HG03159 (cell line): ENCODE data around the gene SLC24A4.

Experiments used
- ATAC-seq: cut with Tn5 transposase; IDR thresholded peaks from one replicate; pipeline ENCODE4 v1.9.1; 2021; ENCODE audit warnings: mild to moderate bottlenecking, moderate library complexity; ENCODE audit not compliant: unreplicated experiment

SLC24A4 gene

GRCh38 chr14:92433407-92433806 is 110.4 kb downstream of the SLC24A4 start:
- ATAC-seq, result no peak

- ATAC-seq, result no peak
Observed at GRCh38 chr14:92435154-92435553, 112.2 kb downstream of the SLC24A4 start.

GRCh38 chr14:92436115-92436776 is 113.3 kb downstream of the SLC24A4 start:
- no peak for ATAC-seq

GRCh38 chr14:92437309-92437708 is 114.3 kb downstream of the SLC24A4 start:
- no peak for ATAC-seq

GRCh38 chr14:92437729-92438285 is 114.8 kb downstream of the SLC24A4 start:
- no peak for ATAC-seq

GRCh38 chr14:92439537-92440344 is 116.8 kb downstream of the SLC24A4 start:
- ATAC-seq, result no peak

GRCh38 chr14:92440345-92441003 is 117.5 kb downstream of the SLC24A4 start:
- ATAC-seq, result no peak

GRCh38 chr14:92441751-92442504 is 119.0 kb downstream of the SLC24A4 start:
- no peak for ATAC-seq

- ATAC-seq, result no peak
Observed at GRCh38 chr14:92443167-92443566, 120.2 kb downstream of the SLC24A4 start.

- no peak for ATAC-seq
Observed at GRCh38 chr14:92443741-92444140, 120.8 kb downstream of the SLC24A4 start.

- no peak for ATAC-seq
Observed at GRCh38 chr14:92446771-92447170, 123.8 kb downstream of the SLC24A4 start.

GRCh38 chr14:92447416-92448197 is 124.6 kb downstream of the SLC24A4 start:
- ATAC-seq, result no peak

GRCh38 chr14:92448786-92449185 is 125.8 kb downstream of the SLC24A4 start:
- no peak for ATAC-seq

- no peak for ATAC-seq
Observed at GRCh38 chr14:92449404-92450181, 126.6 kb downstream of the SLC24A4 start.

GRCh38 chr14:92450351-92451070 is 127.5 kb downstream of the SLC24A4 start:
- ATAC-seq, result no peak

- no peak for ATAC-seq
Observed at GRCh38 chr14:92451245-92451644, 128.3 kb downstream of the SLC24A4 start.

- no peak for ATAC-seq
Observed at GRCh38 chr14:92451755-92452154, 128.8 kb downstream of the SLC24A4 start.

GRCh38 chr14:92452471-92452870 is 129.5 kb downstream of the SLC24A4 start:
- ATAC-seq, result no peak

GRCh38 chr14:92453691-92454090 is 130.7 kb downstream of the SLC24A4 start:
- no peak for ATAC-seq
